Measurements from ENCODE around the gene NCBP2L.

DNA sequence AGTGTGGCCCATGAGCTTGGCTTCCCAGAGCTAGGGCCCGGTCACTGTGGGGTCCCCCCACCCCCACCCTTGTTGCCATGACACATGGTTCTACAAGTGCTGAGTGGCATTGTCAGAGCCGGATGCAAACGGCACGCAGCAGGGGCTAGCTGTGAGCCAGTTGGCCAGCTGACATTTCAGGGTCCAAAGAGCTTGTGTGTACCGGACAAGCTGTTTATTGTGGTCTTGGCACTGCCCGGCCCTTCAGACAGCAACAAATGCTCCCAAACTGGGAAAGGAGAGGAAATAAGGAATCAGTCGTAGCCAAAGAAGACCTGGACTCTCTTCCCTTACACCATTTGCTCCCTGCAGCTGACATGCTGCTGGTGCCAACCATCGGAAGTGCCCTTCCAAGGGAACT lies 38.8 kb upstream of the NCBP2L start:
- TF ChIP-seq, protein P1, sequence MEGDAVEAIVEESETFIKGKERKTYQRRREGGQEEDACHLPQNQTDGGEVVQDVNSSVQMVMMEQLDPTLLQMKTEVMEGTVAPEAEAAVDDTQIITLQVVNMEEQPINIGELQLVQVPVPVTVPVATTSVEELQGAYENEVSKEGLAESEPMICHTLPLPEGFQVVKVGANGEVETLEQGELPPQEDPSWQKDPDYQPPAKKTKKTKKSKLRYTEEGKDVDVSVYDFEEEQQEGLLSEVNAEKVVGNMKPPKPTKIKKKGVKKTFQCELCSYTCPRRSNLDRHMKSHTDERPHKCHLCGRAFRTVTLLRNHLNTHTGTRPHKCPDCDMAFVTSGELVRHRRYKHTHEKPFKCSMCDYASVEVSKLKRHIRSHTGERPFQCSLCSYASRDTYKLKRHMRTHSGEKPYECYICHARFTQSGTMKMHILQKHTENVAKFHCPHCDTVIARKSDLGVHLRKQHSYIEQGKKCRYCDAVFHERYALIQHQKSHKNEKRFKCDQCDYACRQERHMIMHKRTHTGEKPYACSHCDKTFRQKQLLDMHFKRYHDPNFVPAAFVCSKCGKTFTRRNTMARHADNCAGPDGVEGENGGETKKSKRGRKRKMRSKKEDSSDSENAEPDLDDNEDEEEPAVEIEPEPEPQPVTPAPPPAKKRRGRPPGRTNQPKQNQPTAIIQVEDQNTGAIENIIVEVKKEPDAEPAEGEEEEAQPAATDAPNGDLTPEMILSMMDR (tag by site-specific recombination; IDR thresholded peaks at IDR 0.05) = no peak
- no peak for TF ChIP-seq MEIS1 (CRISPR knock-in tag; IDR thresholded peaks at IDR 0.05; ENCODE audit: borderline replicate concordance)
- TF ChIP-seq GFI1B (tag by site-specific recombination; IDR thresholded peaks at IDR 0.05) = no peak
- no peak for TF ChIP-seq ZNF121 (tag by site-specific recombination; IDR thresholded peaks at IDR 0.05)
- TF ChIP-seq YY1 (tag by site-specific recombination; IDR thresholded peaks at IDR 0.05) = no peak
- no peak for TF ChIP-seq RBAK (tag by site-specific recombination; IDR thresholded peaks at IDR 0.05)
- TF ChIP-seq ZNF175 (tag by site-specific recombination; IDR thresholded peaks at IDR 0.05) = no peak
- no peak for TF ChIP-seq ZNF114 (tag by site-specific recombination; IDR thresholded peaks at IDR 0.05)
